GM19467 (cell line): ENCODE results near the gene XDH.

Experiments used
- ATAC-seq: cut with Tn5 transposase; IDR thresholded peaks from one replicate; pipeline ENCODE4 v1.9.1; 2021; ENCODE audit warnings: mild to moderate bottlenecking, moderate library complexity; ENCODE audit not compliant: unreplicated experiment

The XDH gene

DNA sequence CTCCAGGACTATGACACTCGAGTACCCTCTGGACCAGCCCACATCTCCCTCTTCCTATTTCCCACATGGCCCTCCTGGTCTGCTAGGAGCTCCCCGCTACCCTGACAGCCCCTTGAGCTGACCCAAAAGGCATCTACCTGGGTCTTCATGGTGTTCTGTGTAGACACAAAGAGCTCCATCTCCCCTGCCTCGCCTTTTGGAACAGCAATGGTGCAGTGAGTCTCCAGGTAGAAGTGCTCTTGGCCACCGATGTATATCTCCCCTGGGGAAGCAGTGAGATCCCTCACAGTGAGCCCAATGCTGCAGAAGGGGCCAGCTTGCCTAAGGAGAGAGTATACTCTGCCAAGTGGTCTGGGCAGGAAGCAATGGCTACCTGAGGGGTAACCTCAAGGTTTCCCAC lies 47.8 kb downstream of the XDH start:
- no peak for ATAC-seq

DNA sequence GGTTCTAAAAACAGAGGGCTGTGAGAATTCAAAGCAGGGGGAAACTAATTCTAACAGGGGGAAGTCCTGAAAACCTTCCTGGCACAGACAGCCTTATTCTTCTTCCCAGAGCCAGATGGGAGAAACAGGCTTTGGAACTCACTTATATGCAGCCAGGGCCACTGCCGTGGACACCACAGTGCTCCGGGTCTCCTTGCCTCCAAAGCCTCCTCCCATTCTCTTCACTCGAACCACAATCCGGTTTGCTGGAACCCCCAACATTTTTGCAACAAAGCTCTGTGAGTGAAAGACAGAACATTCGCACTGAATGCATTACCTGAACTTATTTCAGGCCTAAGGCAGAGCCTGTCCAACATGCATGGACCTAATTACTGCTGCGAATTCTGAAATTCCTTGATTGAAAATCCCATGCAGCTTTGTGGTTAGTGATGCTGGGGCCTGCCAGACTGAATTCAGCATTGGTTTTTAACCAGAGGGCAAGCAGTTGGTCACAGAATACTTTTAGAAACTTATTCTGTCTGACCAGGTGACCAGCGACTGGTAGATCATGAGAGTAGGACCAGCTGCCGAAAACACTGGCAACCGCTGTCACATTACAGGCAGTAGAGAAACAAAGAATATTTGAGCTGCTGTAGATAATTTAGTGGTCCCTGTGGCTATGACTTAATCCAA lies 48.6 kb downstream of the XDH start:
- no peak for ATAC-seq

DNA sequence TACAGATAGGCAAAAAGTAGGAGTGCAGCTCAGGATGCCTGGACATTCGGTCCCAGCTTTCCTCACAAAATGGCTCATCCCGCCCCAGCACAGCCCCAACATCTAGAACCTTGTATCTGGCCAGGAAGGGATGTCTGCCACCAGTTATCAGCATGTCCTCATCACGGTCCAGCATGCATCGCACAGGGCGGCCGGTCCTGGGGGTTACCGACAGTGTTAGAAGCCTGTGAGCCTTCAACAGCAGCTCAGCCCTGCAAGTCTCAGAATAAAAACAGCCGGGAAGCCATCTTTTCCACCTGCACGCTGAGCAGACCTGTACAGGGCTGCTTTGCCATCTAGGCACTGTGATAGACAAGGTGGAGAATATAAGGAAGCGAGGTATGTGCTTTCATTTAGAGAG lies 49.2 kb downstream of the XDH start:
- no peak for ATAC-seq

DNA sequence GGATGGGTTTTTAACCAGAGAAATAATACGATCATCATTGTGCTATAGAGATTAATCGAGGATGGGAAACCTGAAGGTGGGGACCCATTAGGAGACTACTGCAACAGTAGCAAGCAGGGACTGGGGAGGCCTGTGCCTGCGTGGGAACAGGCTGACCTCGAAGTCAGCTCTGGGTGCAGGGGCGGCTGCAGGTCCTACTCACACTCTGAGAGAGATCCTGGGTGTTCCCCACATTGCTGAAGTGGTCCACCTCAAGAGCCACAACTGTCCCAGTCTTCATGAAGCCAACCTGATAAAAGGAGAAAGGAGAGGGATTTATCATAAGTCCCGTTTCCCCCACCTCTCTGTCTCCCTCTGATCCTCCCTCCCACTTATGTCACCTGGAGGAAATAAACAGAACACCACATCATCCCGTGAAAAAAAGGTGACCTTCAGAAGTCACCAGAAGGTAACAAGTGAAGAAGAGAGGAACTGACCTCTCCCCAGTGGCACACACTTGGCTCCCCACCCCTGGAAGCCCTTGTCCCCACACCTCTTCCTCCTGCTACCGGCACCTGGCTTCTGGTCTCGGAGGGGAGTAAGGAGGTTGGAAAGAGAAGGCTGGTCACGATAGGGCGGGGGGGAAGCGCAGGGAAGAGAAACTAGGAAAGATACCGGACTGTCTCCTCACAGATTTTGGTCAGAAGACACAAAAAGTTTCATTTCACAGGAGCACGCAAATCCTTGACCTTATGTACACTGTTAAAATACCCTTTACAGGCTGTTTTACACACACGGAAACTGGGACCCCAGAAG lies 50.4 kb downstream of the XDH start:
- no peak for ATAC-seq

DNA sequence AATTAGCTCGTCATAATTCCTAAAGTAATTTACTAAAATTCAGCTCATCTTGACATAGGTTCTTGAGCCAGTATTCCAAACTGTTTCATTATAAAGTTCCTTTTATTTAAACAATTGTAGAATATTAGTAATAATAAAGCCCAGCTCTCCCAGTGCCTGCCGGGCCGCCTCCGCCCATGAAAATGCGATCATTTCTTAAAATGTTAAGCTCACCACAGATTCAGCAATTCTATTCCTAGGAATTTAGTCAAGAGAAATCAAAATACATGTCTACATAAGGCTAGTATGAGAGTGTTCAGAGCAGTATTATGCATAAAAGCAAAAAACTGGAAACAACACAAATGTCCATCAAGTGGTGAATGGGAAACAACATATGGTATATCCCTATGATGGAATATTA lies 52.0 kb downstream of the XDH start:
- ATAC-seq, result no peak

DNA sequence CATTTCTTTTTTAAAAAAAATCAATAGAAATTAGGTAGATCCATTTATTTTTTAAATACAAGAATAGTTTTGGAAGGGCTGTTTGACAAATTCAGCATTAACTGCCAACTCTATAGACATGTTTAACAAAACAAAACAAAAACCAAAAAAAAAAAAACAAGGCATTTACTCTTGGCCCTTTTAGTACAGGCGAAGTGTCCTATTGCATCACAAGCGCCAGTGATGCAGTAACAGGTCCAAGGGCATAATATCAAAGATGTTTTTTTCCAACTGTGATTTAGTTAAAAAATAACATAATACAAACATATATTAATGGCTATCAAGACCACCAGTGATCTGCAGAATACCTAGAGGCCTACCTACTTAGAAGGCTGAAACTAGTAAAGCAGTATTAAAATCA lies 55.3 kb downstream of the XDH start:
- no peak for ATAC-seq

DNA sequence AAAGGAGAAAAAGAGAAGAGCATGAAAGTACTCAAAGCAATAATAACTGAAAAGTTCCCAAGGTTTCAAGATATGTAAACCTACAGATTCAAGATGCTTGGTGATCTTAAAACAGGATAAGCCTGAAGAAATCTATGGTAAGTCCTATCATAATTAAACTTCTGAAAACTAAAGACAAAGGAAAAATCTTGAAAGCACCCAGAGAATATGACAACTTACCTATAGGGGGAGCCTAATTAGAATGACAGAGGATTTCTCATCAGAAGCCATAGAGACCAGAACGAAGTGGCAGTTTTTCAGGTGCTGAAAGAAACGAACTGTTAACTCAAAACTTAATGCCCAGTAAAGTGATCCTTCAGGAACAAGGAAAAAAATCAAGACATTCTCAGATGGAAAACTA lies 59.7 kb downstream of the XDH start:
- ATAC-seq, result no peak

DNA sequence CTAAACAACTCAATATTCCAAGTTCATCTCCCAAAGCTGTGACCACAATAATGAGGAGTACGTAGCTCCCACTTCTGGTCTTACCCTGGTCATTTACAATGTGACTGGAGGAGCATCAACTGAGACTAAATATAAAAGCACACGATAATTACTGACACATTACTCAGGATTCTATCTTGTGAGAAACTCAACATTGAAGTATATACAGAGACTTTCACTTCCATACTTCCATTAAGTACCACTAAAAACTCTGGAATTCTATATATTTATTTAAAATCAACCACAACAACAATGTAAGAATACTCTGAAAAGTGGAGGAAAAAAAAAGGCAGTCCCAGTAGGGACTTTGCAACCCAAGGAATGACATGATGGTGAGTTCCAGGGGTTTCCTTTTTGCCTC lies 61.4 kb downstream of the XDH start:
- ATAC-seq, result no peak

DNA sequence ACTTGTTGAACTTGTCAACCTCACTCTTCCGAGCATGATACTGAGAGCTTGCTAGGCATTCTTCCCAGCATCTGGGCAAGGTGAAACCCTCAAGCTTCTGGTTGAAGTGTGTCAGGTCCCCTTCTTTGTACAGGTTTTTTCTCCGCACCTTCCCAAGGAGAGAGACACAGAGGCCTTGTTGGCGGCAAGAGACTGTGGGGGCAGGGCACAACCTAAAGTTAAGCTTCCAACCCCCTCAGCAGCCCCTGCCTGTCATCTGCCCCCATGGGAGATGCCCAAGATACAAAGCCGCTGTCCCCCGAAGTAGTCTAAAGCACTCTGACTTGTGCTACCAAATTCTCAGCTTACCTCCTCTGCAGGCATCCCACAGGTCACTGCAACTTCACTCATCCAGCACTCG lies 64.9 kb downstream of the XDH start:
- ATAC-seq, result no peak

DNA sequence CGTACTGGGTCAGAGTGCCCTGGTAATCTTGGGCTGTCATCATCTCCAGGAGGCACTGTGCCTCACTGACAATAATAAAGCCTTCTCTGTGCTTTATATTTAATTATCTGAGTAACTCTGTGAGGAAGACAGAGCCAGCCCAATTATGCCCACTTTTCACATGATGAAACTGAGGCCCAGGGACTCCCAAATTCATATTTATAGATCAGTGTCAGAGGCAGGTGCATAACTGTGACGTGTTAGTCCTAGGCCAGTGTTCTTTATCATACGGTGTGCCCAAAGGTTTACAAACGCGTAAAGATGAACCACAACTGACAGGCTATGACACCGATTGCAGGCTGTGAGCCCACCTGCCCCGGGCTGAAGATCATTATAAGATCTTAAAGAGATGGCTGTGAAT lies 65.4 kb downstream of the XDH start:
- no peak for ATAC-seq

DNA sequence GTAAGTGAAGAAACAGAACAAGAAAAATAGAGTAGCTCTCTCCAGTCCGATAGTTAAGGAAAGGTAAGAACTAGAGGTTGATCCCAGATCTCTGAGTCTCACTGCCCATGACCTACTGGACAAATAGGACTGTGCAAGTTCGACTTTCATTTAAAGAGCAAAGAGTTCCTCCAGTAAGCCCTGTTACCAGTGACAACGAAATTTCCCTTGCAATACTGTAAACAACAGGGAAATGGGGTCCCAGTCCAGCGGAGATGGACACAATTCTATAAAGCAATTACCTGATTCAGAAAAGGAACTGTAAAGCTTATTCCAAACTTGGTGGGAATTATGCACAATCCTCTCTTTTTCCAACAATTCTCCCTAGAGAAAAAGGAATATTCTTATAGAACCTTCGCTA lies 65.9 kb downstream of the XDH start:
- no peak for ATAC-seq

DNA sequence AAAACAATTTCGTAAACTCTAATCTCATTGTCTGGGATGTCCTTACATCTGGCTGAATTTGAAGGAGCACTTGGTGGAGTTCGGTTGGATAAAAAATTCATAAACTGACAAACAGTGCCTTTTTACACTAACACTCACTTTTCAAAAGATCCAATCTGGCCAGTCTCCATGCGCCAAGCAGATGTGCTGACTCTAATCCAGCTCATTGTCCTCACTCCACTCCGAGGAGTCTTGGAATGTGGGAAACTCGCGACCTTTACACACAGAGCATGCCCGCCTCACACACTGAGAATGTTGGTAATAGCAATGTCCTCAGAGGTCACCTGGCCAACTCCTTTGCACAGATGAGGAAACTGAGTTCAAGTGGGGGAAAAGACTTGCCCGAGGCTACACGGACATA lies 66.8 kb downstream of the XDH start:
- no peak for ATAC-seq

DNA sequence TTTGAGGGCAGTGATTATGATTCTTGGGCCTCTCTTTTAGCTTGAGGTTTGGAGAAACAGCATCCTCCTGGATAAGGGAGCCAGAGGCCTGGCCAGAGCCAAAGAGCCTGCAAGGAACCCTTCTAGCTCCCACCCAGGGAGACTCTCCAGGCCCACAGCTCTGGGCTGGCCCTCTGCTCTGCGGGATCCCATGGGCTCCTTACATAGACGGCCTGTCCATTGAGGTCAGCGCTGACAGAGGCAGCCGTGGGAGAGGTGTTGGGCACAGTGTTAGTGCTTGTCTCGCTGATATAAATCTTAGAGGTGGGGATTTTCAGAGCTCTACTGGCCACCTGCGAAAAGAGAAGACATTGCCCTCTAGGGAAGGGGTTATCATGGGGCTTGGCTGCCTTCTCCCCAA lies 67.2 kb downstream of the XDH start:
- no peak for ATAC-seq

DNA sequence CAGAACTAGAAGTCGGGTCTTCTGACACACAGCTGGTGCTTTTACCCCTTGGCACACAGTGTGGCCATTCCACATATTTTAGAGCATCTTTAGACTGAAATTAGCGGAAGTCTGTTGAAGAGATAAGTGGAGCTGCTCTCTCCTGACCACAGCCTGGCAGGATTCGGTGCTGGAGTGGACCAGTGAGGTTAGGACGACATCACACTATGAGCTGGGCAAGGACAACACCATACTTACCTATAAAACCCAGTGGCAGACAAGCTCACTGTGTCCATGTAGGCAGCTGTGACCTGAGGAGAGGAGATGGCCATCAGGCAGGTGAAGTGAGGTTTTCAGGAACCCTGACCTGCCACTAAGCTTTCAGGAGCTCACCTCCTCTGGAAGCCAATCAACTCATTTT lies 70.1 kb downstream of the XDH start:
- ATAC-seq, result no peak

DNA sequence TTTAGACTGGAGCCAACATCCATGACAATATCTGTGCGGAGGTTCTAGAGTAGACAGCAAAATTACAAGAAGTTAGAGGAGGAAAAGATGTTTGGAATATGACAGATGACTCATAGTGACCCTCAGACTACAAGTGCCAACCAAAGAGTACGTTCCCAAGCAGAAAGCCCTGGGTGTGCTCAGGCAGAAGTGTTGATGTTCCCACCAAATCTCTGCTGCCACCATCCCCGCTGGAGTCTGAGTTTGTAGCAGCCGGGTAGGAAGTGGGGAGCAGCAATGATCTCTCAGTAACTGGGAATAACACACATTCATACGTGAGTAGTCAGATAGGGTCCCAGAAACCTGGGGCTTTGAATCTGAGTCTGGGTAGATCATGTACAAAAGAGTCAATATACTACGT lies 73.2 kb downstream of the XDH start:
- no peak for ATAC-seq

DNA sequence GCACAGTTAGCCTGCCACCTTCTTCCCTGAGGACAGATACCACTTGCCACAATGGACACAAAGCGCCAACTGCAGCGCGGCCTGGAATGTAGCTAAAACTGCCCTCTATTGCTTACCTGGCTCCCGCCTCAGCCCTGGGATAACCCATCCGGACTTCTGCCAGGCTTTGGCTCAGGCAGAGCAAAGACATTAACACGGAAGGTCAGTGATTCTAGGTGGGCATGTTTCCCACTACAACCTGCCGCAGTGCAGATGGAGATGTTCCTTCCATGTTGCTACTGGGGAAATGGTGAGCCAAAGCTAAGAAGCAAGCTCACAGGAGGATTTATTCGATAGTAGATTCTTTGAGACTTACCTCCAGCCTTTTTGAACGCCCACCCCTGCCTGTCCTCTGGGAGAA lies 74.8 kb downstream of the XDH start:
- no peak for ATAC-seq

DNA sequence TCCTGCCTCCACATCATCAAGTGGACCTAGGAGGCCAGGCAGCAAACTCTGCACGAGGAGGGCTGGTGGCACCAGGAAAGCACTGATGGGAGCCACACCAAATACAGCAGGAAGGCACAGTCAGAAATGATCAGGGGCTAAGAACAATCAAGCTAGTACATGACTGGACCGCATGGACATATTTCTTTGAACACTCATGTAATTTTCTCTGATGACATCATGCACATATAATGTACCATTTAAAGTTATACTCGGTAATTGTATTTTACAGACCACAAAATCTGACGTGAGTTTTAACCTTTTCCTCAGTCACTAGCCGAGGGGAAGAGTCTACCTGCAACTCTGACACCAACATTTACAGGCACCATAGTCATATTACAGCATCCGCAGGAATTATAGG lies 76.7 kb downstream of the XDH start:
- ATAC-seq, result no peak

DNA sequence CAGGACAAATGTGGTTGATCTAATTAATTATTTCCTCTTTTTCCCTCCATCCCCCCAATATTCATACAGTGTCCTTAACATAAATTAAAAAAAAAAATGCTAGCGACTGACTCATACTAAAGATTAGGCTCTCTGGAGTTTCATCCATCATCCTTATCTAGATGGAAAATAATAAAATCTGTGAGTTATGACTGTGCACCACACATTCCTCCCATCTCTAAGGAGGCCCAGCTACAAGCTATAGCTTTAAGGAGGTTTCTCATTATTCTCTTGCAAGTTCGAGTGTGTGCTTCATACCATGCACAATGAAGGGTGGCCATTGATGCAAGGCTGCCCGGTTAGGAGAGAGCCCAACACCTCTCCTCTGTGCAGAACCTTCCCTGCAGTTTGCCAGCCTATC lies 77.3 kb downstream of the XDH start:
- no peak for ATAC-seq

DNA sequence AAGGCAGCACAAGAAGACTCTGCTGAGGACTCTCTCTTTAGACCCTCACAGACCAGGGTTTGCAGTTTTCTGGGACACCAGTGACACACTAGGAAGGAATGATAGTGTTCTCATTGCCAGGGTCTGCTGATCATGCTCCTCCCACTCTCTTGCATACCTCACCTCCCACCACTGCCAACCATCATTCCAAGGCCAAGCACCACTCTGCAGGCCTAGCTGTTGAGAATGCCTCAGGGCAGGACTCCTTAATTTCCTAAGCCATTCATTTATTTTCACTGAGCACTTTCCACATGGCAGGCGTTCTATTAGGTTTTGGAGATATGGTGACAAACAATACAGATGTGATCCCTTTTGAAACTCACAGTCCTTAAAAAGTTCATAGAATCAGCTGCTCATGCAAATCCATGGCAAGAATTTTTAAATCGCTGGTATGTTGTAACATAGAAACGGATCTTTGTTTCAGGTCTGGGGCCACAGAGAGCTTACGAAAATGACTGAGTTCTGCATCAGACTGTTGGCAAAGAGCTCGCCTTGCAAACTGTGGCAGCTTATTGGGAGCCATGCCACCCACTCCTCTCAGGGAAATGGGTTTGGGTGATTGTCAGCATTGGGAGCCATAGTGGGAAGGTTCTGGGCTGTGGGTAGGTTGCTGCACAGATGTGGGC lies 78.5 kb downstream of the XDH start:
- ATAC-seq, result no peak

DNA sequence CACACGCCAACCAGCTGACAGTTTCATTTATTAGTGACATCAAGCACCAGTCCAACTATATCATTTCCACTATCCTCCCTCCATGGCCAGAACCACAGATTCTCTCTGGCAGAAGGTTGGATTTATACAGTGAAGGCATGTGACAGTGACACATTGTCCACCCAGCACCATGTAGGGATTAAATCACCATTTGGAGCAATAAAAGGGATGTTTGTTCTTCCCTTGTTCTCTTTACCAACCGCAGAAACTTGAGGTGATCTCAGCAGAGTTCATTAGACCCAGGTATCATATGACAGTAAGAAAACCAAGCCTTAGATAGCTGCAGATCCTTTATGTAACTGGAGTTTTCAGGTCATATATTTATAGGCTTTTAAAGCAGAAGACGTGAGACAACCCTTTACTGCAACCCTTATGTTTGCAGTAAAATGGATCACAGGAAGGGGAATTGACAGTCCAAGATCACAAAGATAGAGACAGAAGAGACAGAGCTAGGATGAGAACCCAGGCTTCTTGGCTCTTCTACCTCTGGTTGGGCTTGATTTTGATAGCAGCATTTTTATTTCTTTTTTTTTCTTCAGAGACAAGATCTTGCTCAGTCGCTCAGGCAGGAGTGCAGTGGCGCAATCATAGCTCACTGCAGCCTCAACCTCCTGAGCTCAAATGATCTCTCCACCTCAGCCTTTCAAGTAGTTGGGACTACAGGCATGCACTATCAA lies 80.1 kb downstream of the XDH start:
- ATAC-seq, result no peak

DNA sequence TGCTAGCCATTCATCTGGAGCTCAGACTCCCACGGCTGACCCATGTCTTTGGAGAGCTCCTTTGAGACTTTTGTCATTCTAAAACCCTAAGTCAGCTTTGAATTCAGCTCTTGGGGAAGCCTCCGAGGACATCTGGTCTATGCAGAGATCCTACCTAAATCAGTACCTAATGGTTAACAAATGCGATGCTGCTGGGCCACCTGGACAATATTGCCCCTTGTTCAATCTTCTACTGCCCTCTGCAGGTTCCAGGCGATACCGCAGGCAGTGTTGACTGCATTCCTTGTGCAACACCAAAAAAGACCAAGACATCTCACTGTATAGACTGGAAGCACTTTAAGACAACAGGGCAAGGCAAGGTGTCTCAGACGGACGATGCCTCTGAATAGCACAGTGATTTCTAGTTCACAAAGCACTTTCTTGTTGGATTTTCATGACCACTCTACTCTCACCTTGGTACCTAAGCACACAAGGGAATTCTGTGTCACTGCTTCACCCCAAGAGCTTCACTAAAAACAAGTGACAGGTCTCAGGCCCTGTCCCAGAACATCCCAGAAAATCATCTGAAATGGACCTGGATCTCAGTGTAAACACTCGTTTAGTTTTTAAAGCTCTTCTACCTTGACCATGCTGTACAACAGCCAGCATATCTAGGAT lies 80.9 kb downstream of the XDH start:
- ATAC-seq, result no peak
